Measurements from ENCODE around the gene NADSYN1.

Gene NADSYN1

DNA sequence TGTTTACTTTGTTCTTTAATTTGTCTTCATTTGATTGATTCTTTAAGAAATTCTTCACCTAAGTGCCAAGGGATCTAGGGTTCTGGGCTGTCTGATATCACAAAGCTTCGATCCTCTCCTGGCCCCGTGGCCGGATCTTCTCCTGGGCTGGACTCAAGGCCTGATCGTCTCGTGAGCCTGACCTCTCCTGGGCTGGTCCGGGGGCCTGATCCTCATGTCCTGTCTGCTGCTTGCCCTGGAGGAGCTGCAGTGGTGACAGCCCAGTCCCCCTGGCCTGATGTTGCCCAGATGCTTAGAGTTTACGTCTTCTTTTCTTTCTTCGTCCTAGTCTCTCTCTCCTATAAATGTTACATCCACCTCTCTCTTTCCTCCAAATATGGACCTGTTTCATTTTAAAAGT, 3.3 kb downstream of the NADSYN1 start:
- Histone ChIP-seq H2BK15ac (ENCODE audit: low read depth, poor library complexity, severe bottlenecking) (no peak overlapping the region), H2BK5ac (ENCODE audit: low read depth, low read length, poor library complexity, severe bottlenecking) (no peak overlapping the region), H3K27me3 (ENCODE audit: control insufficient read depth in 1 of 2, insufficient read depth in 1 of 2, low read length in 2 of 2) (no peaks in the 10 kb centered on the region), H3K27ac (ENCODE audit: low read length, poor library complexity, severe bottlenecking) (no peak overlapping the region), H3K4me2 (ENCODE audit: low read length, poor library complexity, severe bottlenecking) (no peak overlapping the region), H3K4ac (ENCODE audit: low read depth in 1 of 2, low read length in 2 of 2) (no peak overlapping the region), H2BK120ac (ENCODE audit: low read depth, low read length) (no peak overlapping the region), H2AFZ (ENCODE audit: low read depth, low read length) (no peak overlapping the region), H2AK5ac (ENCODE audit: low read length, severe bottlenecking) (no peak overlapping the region), H3K4me1 (ENCODE audit: control insufficient read depth, insufficient read depth, low read depth, low read length) (peaks cover 12% of the 10 kb centered on the region), H4K8ac (ENCODE audit: low read length) (no peak overlapping the region), H3K23ac (ENCODE audit: low read length in 2 of 2) (no peak overlapping the region), H3K9me3 (ENCODE audit: control insufficient read depth, low read length) (no peaks in the 10 kb centered on the region), H3K36me3 (ENCODE audit: control insufficient read depth in 1 of 2, insufficient read depth in 2 of 2, low read depth in 1 of 2, low read length in 2 of 2) (peaks cover 51 to 68% of the 10 kb centered on the region in 2 experiments), H3K4me3 (ENCODE audit: insufficient read depth in 1 of 2, low read depth in 1 of 2, low read length in 2 of 2) (no peak overlapping the region), H3K18ac (ENCODE audit: low read depth in 1 of 2, low read length in 2 of 2) (no peak overlapping the region), H2BK12ac (ENCODE audit: low read length in 2 of 2) (no peak overlapping the region), H3K79me1 (replicated peaks; ENCODE audit: low read length, poor library complexity, severe bottlenecking) (peaks cover 44% of the 10 kb centered on the region), H3K14ac (ENCODE audit: low read length in 2 of 2) (no peak overlapping the region), H4K91ac (ENCODE audit: low read length) (no peak overlapping the region), H3K9ac (ENCODE audit: low read length) (no peak overlapping the region)
- WGBS = 86% methylated on average over 6 of the region's 8 CpGs
- DNase-seq = no peak

DNA sequence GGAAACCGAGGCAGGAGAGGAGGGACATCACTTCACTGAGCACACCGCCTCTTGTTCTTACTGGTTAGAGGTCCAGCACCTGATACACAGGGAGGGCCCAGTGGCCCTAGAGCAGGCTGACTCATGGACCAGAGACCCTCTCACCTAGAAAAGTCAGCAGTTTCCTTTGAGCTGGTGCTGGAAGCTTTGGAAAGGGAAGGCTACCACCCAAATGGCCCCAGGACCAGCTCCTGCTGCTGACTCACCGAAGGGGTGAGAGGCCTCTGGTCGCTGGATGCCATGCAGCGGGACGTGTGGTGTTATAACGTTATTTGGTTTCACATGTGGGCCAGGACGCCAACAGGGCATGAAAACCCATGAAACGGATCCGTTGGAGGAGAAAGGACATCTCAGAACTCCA, 3.8 kb downstream of the NADSYN1 start:
- Histone ChIP-seq H3K4me3 (ENCODE audit: insufficient read depth in 1 of 2, low read depth in 1 of 2, low read length in 2 of 2) (no peak overlapping the region), H3K27me3 (ENCODE audit: control insufficient read depth in 1 of 2, insufficient read depth in 1 of 2, low read length in 2 of 2) (no peaks in the 10 kb centered on the region), H3K4ac (ENCODE audit: low read depth in 1 of 2, low read length in 2 of 2) (no peak overlapping the region), H3K79me1 (replicated peaks; ENCODE audit: low read length, poor library complexity, severe bottlenecking) (peaks cover 46% of the 10 kb centered on the region), H4K91ac (ENCODE audit: low read length) (no peak overlapping the region), H3K9ac (ENCODE audit: low read length) (no peak overlapping the region), H2AFZ (ENCODE audit: low read depth, low read length) (no peak overlapping the region), H3K4me1 (ENCODE audit: control insufficient read depth, insufficient read depth, low read depth, low read length) (peaks cover 12% of the 10 kb centered on the region), H3K36me3 (ENCODE audit: control insufficient read depth in 1 of 2, insufficient read depth in 2 of 2, low read depth in 1 of 2, low read length in 2 of 2) (peaks cover 52 to 71% of the 10 kb centered on the region in 2 experiments), H2BK15ac (ENCODE audit: low read depth, poor library complexity, severe bottlenecking) (no peak overlapping the region), H3K14ac (ENCODE audit: low read length in 2 of 2) (no peak overlapping the region), H3K23ac (ENCODE audit: low read length in 2 of 2) (no peak overlapping the region), H3K18ac (ENCODE audit: low read depth in 1 of 2, low read length in 2 of 2) (no peak overlapping the region), H3K4me2 (ENCODE audit: low read length, poor library complexity, severe bottlenecking) (no peak overlapping the region), H2BK5ac (ENCODE audit: low read depth, low read length, poor library complexity, severe bottlenecking) (no peak overlapping the region), H2AK5ac (ENCODE audit: low read length, severe bottlenecking) (no peak overlapping the region), H3K27ac (ENCODE audit: low read length, poor library complexity, severe bottlenecking) (no peak overlapping the region), H2BK120ac (ENCODE audit: low read depth, low read length) (no peak overlapping the region), H4K8ac (ENCODE audit: low read length) (no peak overlapping the region), H2BK12ac (ENCODE audit: low read length in 2 of 2) (no peak overlapping the region), H3K9me3 (ENCODE audit: control insufficient read depth, low read length) (no peaks in the 10 kb centered on the region)
- DNase-seq = no peak
- WGBS = 98% methylated on average over 8 of the region's 10 CpGs

DNA sequence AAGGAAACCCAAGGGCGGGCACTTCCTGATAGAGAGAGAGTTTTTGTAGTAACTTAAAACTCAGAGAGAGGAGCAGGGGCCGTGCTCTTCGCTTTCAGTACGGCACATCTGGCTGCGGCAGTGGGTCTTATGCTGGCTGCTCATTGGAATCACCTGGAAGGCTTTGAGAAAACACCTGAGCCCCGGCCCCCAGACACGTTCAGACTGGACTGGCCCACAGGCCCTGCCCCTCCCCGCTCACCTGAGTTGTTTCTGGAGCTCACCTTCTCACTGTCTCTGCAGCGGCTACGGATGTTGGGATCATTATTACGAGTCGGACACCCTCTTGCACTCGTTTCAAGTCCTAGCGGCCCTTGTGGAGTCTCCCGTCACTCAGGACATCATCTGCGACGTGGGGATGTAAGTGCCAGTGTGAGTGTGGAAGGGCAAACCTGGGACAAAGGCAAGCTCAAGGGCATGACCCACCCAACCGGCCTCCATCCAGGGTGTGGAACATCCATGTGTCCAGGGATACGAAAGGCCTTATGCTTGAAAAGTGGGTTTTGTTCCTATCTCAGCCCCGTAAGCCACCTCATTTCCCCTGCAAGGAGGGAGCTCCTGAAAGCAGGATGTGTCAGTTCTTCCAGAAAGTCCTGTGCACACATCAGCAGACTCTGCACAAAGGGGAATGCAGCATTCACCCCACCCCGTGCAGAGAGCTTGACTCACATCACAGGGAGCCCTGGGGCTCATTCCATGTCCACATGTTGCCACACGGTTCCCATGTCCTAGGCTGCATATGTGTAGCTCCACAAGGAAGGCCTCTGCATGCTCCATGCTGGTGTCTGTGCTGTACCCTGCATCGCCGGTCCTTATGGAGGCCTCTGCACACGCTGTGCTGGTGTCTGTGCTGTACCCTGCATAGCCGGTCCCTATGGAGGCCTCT, 5.4 kb downstream of the NADSYN1 start:
- no peak overlapping the region for H3K14ac ChIP-seq (ENCODE audit: low read length in 2 of 2)
- H3K18ac ChIP-seq (ENCODE audit: low read depth in 1 of 2, low read length in 2 of 2) = no peak overlapping the region
- H2BK12ac ChIP-seq (ENCODE audit: low read length in 2 of 2) = no peak overlapping the region
- H3K4me1 ChIP-seq (ENCODE audit: control insufficient read depth, insufficient read depth, low read depth, low read length) = peaks cover 10% of the 10 kb centered on the region
- H3K23ac ChIP-seq (ENCODE audit: low read length in 2 of 2) = no peak overlapping the region
- H2BK5ac ChIP-seq (ENCODE audit: low read depth, low read length, poor library complexity, severe bottlenecking) = no peak overlapping the region
- peaks cover 66 to 81% of the 10 kb centered on the region in 2 experiments for H3K36me3 ChIP-seq (ENCODE audit: control insufficient read depth in 1 of 2, insufficient read depth in 2 of 2, low read depth in 1 of 2, low read length in 2 of 2)
- H3K27ac ChIP-seq (ENCODE audit: low read length, poor library complexity, severe bottlenecking) = no peak overlapping the region
- H4K91ac ChIP-seq (ENCODE audit: low read length) = no peak overlapping the region
- 97% methylated on average over 26 of the region's 26 CpGs for WGBS
- no peak overlapping the region for H2BK120ac ChIP-seq (ENCODE audit: low read depth, low read length)
- peaks cover 53% of the 10 kb centered on the region for H3K79me1 ChIP-seq (replicated peaks; ENCODE audit: low read length, poor library complexity, severe bottlenecking)
- no peak overlapping the region for H3K9ac ChIP-seq (ENCODE audit: low read length)
- no peak overlapping the region for H4K8ac ChIP-seq (ENCODE audit: low read length)
- H2BK15ac ChIP-seq (ENCODE audit: low read depth, poor library complexity, severe bottlenecking) = no peak overlapping the region
- DNase-seq = no peak
- H3K4ac ChIP-seq (ENCODE audit: low read depth in 1 of 2, low read length in 2 of 2) = no peak overlapping the region
- H2AK5ac ChIP-seq (ENCODE audit: low read length, severe bottlenecking) = no peak overlapping the region
- H2AFZ ChIP-seq (ENCODE audit: low read depth, low read length) = no peak overlapping the region
- no peaks in the 10 kb centered on the region for H3K27me3 ChIP-seq (ENCODE audit: control insufficient read depth in 1 of 2, insufficient read depth in 1 of 2, low read length in 2 of 2)
- no peaks in the 10 kb centered on the region for H3K9me3 ChIP-seq (ENCODE audit: control insufficient read depth, low read length)
- H3K4me3 ChIP-seq (ENCODE audit: insufficient read depth in 1 of 2, low read depth in 1 of 2, low read length in 2 of 2) = no peak overlapping the region
- no peak overlapping the region for H3K4me2 ChIP-seq (ENCODE audit: low read length, poor library complexity, severe bottlenecking)

DNA sequence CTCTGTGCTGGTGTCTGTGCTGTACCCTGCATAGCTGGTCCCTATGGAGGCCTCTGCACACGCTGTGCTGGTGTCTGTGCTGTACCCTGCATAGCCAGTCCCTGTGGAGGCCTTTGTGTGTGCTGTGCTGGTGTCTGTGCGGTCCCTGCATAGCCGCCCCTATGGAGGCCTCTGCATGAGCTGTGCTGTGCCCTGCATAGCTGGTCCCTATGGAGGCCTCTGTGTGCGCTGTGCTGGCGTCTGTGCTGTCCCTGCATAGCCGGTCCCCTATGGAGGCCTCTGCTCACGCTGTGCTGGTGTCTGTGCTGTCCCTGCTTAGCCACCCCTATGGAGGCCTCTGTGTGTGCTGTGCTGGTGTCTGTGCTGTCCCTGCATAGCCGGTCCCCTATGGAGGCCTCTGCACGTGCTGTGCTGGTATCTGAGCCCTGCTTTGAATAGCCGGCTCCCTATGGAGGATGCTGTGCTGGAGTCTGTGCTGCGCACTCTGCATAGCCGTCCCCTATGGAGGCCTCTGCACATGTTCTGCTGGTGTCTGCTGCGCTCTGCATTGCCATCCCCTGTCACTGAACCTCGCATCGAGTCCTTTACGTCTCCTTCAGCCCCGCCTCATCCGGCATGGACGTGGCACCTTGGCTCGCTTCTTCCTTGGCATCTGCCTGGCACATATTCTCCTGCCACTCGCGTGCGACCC, 6.2 kb downstream of the NADSYN1 start:
- Histone ChIP-seq H2BK120ac (ENCODE audit: low read depth, low read length) (no peak overlapping the region), H3K27me3 (ENCODE audit: control insufficient read depth in 1 of 2, insufficient read depth in 1 of 2, low read length in 2 of 2) (no peaks in the 10 kb centered on the region), H3K18ac (ENCODE audit: low read depth in 1 of 2, low read length in 2 of 2) (no peak overlapping the region), H3K23ac (ENCODE audit: low read length in 2 of 2) (no peak overlapping the region), H3K4me3 (ENCODE audit: insufficient read depth in 1 of 2, low read depth in 1 of 2, low read length in 2 of 2) (no peak overlapping the region), H4K91ac (ENCODE audit: low read length) (no peak overlapping the region), H3K14ac (ENCODE audit: low read length in 2 of 2) (no peak overlapping the region), H3K4ac (ENCODE audit: low read depth in 1 of 2, low read length in 2 of 2) (no peak overlapping the region), H4K8ac (ENCODE audit: low read length) (no peak overlapping the region), H3K79me1 (replicated peaks; ENCODE audit: low read length, poor library complexity, severe bottlenecking) (peaks cover 56% of the 10 kb centered on the region), H2BK15ac (ENCODE audit: low read depth, poor library complexity, severe bottlenecking) (no peak overlapping the region), H3K4me2 (ENCODE audit: low read length, poor library complexity, severe bottlenecking) (no peak overlapping the region), H3K27ac (ENCODE audit: low read length, poor library complexity, severe bottlenecking) (no peak overlapping the region), H3K9me3 (ENCODE audit: control insufficient read depth, low read length) (no peaks in the 10 kb centered on the region), H3K4me1 (ENCODE audit: control insufficient read depth, insufficient read depth, low read depth, low read length) (peaks cover 4% of the 10 kb centered on the region), H3K9ac (ENCODE audit: low read length) (no peak overlapping the region), H2AK5ac (ENCODE audit: low read length, severe bottlenecking) (no peak overlapping the region), H2BK5ac (ENCODE audit: low read depth, low read length, poor library complexity, severe bottlenecking) (no peak overlapping the region), H3K36me3 (ENCODE audit: control insufficient read depth in 1 of 2, insufficient read depth in 2 of 2, low read depth in 1 of 2, low read length in 2 of 2) (peaks cover 74 to 89% of the 10 kb centered on the region in 2 experiments), H2BK12ac (ENCODE audit: low read length in 2 of 2) (no peak overlapping the region), H2AFZ (ENCODE audit: low read depth, low read length) (no peak overlapping the region)
- DNase-seq = no peak
- 94% methylated on average over 23 of the region's 23 CpGs for WGBS
